ENCODE measurements around the gene ZNF700.
"Not testable (repeated sequence)": the region's sequence is repeated elsewhere in the genome, so short reads cannot be mapped to it uniquely, and the experiment has no call there.

The ZNF700 gene

GRCh38 chr19:11941361-11941887, 16.5 kb downstream of the ZNF700 start:
- DNase-seq (ENCODE audit: low read depth) = not testable (repeated sequence)

GRCh38 chr19:11942008-11942842, 17.3 kb downstream of the ZNF700 start:
- no peak for DNase-seq (ENCODE audit: low read depth)

DNA sequence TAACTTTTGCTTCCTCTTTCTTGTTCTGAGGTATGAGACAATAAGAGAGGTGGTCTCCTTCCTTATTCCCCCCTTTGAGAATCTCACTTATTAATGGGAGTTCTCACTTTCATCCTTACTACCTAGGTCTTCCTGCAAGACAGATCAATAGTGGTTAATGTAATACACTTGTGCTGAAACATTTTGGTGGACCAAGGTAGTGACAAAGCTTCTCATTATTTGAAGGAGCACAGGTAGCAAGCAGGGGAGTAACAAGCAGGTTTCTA, 17.9 kb downstream of the ZNF700 start:
- no peak for DNase-seq (ENCODE audit: low read depth)

DNA sequence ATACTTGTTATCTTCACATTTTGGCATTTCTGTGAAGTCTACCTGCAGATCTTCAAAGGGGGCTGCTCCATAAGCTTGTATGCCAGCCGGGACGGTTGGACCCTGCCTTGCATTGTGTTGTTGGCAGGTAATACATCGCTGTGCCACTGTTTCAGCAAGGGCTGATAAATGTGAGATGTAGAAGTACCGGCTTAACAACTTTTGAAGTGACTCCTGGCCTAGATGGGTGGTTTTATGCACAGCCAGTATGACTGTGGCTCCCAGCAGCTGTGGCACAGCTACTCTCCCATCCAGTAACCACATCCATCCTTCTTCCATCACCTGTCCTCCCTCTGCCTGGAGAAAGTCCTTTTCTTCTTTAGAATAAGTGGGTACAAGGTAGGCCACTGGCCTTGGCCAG, 19.7 kb downstream of the ZNF700 start:
- DNase-seq (ENCODE audit: low read depth) = no peak

- no peak for DNase-seq (ENCODE audit: low read depth)
Measured at GRCh38 chr19:11948646-11949045, 23.7 kb downstream of the ZNF700 start.

DNA sequence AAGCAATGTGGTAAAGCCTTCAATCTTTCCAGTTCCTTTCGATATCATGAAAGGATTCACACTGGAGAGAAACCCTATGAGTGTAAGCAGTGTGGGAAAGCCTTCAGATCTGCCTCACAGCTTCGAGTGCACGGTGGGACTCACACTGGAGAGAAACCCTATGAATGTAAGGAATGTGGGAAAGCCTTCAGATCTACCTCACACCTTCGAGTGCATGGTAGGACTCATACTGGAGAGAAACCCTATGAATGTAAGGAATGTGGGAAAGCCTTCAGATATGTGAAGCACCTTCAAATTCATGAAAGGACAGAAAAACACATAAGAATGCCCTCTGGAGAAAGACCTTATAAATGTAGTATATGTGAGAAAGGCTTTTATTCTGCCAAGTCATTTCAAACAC, 24.3 kb downstream of the ZNF700 start:
- no peak for DNase-seq (ENCODE audit: low read depth)

DNA sequence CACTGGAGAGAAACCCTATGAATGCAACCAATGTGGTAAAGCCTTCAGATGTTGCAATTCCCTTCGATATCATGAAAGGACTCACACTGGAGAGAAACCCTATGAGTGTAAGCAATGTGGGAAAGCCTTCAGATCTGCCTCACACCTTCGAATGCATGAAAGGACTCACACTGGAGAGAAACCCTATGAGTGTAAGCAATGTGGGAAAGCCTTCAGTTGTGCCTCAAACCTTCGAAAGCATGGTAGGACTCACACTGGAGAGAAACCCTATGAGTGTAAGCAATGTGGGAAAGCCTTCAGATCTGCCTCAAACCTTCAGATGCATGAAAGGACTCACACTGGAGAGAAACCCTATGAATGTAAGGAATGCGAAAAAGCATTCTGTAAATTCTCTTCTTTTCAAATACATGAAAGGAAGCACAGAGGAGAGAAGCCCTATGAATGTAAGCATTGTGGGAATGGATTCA, 24.7 kb downstream of the ZNF700 start:
- not testable (repeated sequence) for DNase-seq (ENCODE audit: low read depth)

- DNase-seq (ENCODE audit: low read depth) = no peak
Measured at GRCh38 chr19:11950312-11950711, 25.4 kb downstream of the ZNF700 start.

GRCh38 chr19:11963566-11964355, 38.9 kb downstream of the ZNF700 start:
- DNase-seq (ENCODE audit: low read depth) = no peak

- no peak for DNase-seq (ENCODE audit: low read depth)
Measured at GRCh38 chr19:11964496-11964857, 39.6 kb downstream of the ZNF700 start.

DNA sequence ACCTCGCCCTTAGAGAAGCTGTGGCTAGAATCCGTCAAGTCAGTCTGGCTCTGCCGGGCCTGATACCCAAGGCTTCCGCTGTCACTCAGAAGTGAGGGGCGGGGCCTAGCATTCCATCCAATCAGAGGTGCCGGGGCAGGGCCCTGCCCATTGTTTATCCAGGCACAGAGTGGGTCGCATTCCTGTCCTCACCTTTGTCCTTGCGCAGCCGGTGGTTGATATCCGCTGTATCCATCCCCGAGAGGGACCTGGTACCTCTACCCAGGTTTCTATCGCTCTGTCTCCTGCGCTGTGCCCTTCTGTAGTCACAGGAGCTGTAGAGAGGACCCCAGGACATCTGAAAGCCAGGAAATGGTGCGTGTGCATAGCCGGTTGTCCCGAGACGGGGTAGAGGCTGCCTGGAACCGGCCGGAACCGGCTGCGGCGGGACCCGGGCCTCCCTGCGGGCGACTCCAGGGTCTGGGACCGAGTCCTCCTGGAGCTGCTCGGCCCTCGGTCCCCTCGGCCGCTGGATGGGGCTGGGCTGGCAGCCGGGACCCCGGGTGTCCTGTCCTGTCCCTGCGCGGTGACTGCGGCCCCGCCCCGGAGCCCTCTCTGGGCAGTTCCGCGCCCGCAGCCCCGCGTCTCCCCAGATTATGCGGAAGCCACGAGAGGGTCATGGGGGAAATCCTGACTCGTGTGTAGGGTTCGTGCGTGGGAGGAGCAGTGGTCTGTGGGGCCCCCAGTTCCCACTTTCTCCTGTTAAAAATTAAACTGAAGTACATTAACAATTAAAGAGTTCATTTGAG, 40.1 kb downstream of the ZNF700 start, which contains the start of gene ZNF763:
TSS of gene ZNF763 (plus strand) at position 183 of the 788 bp plus-strand sequence. CDS start at position 352, 169 bp downstream.
- peak; percentile 82 for DNase-seq (ENCODE audit: low read depth)

- no peak for DNase-seq (ENCODE audit: low read depth)
Measured at GRCh38 chr19:11970174-11970573, 45.3 kb downstream of the ZNF700 start.

DNA sequence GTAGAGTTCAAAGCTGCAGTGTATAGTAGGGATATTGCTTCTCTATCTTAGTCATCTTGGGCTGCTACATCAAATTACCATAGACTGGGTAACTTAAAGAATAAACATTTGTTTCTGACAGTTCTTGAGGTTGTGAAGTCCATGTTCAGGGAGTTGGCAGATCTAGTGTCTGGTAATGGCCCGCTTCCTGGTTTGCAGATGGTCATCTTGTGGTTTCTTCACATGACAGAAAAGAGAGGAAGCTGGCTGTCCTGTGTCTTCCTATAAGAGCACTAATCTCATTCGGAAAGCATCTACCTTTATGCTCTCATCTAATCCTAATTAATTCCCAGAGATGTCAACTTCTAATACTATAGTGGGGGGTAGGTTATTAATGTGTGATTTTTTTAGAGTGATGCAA, 46.1 kb downstream of the ZNF700 start:
- DNase-seq (ENCODE audit: low read depth) = no peak

DNA sequence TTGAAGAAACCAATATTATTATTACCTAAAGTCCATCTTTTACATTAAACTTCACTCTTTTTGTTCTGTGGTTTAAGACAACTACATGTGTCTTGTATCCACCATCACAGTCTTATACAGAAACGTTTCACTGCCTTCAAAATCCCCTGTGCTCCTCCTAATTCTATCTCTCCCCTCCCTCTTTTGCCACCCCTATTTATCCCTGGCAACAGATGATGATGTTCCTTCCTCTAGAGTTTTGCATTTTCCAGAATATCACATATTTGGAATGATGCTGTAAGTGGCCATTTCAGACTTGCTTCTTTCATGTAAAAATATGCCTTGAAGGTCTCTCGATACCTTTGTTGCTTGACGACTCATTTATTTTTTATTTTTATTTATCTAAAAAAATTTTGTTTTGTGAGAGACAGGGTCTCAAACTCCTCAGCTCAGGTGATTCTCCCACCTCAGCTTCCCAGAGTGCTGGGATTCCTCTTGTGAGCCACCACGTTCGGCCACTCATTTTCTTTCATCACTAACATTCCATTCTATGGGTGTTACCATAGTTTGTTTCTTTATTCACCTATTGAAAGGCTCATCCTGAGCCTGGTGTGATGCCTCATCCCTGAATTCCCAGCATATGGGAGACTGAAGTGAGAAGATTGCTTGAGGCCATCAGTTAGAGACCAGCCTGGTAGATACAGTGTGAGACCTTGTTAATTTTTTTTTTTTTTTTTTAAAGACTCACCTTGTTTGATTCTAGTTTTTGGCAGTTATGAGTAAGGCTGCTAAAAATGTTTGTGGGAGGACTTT, 48.3 kb downstream of the ZNF700 start:
- no peak for DNase-seq (ENCODE audit: low read depth)

GRCh38 chr19:11978492-11979100, 53.7 kb downstream of the ZNF700 start:
- no peak for DNase-seq (ENCODE audit: low read depth)

GRCh38 chr19:11979527-11979926, 54.6 kb downstream of the ZNF700 start:
- DNase-seq (ENCODE audit: low read depth) = no peak

GRCh38 chr19:11982526-11982925, 57.6 kb downstream of the ZNF700 start:
- DNase-seq (ENCODE audit: low read depth) = peak; percentile 50

DNA sequence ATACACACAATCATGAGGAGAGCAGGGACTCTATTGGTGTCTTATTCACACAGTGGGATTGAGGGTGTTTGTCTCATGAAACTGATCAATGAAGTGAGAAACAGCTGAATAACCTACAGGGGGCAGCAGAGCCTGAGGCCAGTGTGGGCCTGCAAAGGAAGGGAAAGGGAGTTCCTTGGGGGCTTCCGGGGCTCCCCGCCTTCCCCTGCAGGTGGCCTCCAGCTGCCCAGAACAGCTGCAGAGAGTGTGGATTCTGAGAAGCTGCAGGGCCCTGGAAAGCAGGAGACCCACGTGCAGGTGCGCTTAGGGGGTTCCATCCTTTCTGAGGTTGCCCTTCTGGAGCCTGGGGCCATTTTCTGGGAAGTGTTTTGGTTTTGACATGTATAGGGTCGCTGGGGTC, 60.1 kb downstream of the ZNF700 start:
- no peak for DNase-seq (ENCODE audit: low read depth)

DNA sequence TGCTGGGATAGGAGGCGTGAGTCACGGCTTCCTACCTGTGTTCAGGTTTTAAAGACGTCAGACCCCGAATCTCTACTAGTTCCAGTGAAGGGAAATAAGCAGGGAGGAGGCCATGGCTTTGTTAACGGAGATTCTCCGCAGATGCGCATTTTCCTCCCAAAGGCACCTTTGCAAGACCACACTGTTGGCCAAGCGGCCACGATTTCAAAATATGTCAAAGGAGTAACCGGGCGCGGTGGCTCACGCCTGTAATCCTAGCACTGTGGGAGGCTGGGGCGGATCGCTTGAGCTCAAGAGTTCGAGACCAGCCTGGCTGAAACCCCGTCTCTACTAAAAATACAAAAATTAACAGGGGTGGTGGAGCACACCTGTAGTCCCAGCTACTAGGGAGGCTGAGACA, 61.8 kb downstream of the ZNF700 start:
- no peak for DNase-seq (ENCODE audit: low read depth)

DNA sequence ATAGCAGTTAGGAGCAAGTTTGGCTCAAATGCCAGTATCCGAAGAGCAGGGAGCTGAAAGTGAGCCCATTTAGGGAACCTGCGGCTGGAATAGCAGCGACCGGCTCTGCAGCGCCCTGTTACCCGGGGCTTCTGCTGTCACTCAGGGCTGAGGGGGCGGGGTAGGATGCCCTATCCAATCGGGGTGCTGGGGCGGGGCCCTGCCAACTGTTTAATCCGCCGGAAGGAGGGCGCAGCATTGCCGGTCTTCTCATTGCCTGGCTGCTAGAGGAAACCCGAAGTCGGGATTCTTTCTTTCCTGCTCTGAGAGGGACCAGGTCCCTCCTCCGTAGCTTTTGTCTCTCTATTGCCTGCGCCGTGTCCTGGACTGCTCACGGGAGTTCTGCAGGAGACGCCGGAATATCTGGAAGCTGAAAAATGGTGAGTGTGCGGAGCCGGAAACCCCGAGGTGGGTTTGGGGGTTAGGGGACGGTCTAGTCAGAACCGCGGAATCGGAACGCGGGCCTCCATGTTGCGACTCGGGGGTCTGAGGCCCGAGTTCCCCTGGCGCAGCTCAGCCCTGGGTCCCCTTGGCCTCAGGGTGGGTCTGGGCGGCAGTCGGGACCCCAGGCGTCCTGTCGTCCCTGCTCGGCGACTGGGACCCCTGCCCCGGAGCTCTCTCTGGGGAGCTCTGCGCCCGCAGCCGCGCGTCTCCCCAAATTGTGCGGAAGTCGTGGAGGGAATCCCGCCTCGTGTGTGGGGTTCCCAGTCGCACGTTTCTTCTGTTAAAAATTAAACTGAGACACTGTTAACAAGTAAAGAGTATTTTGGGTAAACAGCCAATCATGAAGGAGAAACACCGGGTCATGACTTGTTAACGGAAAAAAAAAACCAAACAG, 62.7 kb downstream of the ZNF700 start:
- peak; percentile 81 for DNase-seq (ENCODE audit: low read depth)
